ENCODE measurements around the gene MICAL3. TPM values are rescaled to one million over a fixed set of nuclear protein-coding genes. Genes with fewer than 3 reads are reported as not detected.
"Not testable (repeated sequence)": the region's sequence is repeated elsewhere in the genome, so short reads cannot be mapped to it uniquely, and the experiment has no call there.

MICAL3 gene
- total RNA-seq, 2 donors from 2014 or later, result 33.6 to 34.0 TPM

GRCh38 chr22:17767233-17768065 lies 256.9 kb downstream of the MICAL3 start:
- Histone ChIP-seq H3K27ac (no peak overlapping the region), H3K4me3 (no peak overlapping the region), H3K9me3 (no peaks in the 10 kb centered on the region), H3K4me1 (peaks cover under 1% of the 10 kb centered on the region), H3K27me3 (no peaks in the 10 kb centered on the region), H3K36me3 (replicated peaks in 1 of 2; ENCODE audit: insufficient read depth in 1 of 2, low read depth in 2 of 2) (no peaks in the 10 kb centered on the region)
- TF ChIP-seq POLR2A (IDR thresholded peaks at IDR 0.05) (no peak), CTCF (IDR thresholded peaks at IDR 0.05) (no peak)
- DNase-seq, result no peak
- intact Hi-C loops (cut with DNase I), result no loop called here
- ATAC-seq, result no peak
- 81 to 89% methylated on average over 14 of the region's 14 CpGs for WGBS, 2 donors

- H3K27me3 ChIP-seq; intact Hi-C loops (cut with DNase I); H3K36me3 ChIP-seq (replicated peaks in 1 of 2; ENCODE audit: insufficient read depth in 1 of 2, low read depth in 2 of 2); H3K27ac ChIP-seq; H3K9me3 ChIP-seq; H3K4me1 ChIP-seq; H3K4me3 ChIP-seq; ATAC-seq; DNase-seq: not testable (repeated sequence)
- WGBS, 2 donors, result 89 to 97% methylated on average over 4 to 5 of the region's 5 CpGs
Measured at GRCh38 chr22:17764852-17765251, 259.5 kb downstream of the MICAL3 start.

DNA sequence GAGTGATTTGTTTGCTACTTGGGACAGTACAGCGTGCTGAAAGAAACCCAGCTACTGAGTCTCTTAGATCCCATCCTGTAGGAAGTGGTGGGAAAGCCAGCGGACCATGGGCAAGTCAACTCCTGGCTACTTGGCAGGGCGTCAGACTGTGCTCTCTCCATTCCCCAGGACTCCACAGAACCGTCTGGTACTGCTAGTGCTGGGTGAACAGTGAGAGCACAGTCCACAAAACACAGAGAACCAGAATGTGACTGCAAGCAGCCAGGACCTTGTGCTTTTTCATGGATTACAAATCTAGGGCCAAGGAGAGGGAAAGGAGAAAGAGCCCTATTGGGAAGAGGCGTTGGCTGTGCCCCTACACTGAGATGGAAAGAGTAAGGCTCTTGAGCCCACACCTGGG lies 260.3 kb downstream of the MICAL3 start:
- Histone ChIP-seq H3K36me3 (replicated peaks in 1 of 2; ENCODE audit: insufficient read depth in 1 of 2, low read depth in 2 of 2) (no peaks in the 10 kb centered on the region), H3K4me1 (no peaks in the 10 kb centered on the region), H3K9me3 (no peaks in the 10 kb centered on the region), H3K4me3 (no peak overlapping the region), H3K27me3 (no peaks in the 10 kb centered on the region), H3K27ac (no peak overlapping the region)
- DNase-seq, result no peak
- intact Hi-C loops (cut with DNase I), result no loop called here
- TF ChIP-seq POLR2A (IDR thresholded peaks at IDR 0.05) (no peak), CTCF (IDR thresholded peaks at IDR 0.05) (no peak)
- WGBS, 2 donors, result 71 to 84% methylated on average over 5 of the region's 5 CpGs
- no peak for ATAC-seq

DNA sequence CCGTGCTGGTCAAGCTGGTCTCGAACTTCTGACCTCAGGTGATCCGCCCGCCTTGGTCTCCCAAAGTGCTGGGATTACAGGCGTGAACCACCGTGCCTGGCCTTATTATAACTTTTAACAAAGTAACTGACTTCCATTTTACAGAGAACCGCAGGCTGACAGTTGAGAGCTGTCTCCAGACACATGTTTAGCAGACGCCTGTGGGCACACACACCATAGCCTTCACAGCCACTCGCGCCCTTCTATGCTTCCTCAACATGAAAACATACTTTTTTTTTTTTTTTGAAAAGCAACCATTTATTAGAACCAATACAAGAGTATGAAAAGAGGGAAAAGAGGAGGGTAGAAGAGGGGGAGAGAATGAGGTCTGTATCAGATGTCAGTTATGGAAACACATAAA lies 260.9 kb downstream of the MICAL3 start:
- DNase-seq; H3K27me3 ChIP-seq; intact Hi-C loops (cut with DNase I); ATAC-seq; H3K36me3 ChIP-seq (replicated peaks in 1 of 2; ENCODE audit: insufficient read depth in 1 of 2, low read depth in 2 of 2); H3K27ac ChIP-seq; H3K9me3 ChIP-seq; H3K4me3 ChIP-seq; H3K4me1 ChIP-seq: not testable (repeated sequence)
- 82 to 96% methylated on average over 10 of the region's 10 CpGs for WGBS, 2 donors

DNA sequence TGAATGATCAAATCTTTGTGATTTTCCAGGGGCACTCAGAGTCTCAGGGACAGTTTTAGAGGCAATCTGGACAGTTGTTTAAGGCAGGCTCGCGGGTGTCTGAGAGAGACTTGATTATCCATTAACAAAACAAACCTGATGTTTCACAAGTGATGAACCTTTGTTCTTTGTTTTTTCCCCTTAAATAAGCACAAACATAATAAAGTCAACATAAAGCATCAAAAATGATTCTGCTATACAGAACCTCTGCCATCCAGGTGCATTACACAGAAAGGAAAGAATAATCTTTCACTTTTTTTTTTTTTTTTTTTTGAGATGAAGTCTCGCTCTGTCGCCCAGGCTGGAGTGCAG lies 263.2 kb downstream of the MICAL3 start:
- WGBS, 2 donors, result 57 to 67% methylated on average over 2 to 4 of the region's 4 CpGs
- no peaks in the 10 kb centered on the region for H3K9me3 ChIP-seq
- no peaks in the 10 kb centered on the region for H3K4me1 ChIP-seq
- no peaks in the 10 kb centered on the region for H3K27me3 ChIP-seq
- no peak for TF ChIP-seq POLR2A (IDR thresholded peaks at IDR 0.05)
- ATAC-seq (no peak), DNase-seq (no peak)
- no peak overlapping the region for H3K4me3 ChIP-seq
- H3K36me3 ChIP-seq (replicated peaks in 1 of 2; ENCODE audit: insufficient read depth in 1 of 2, low read depth in 2 of 2), result no peaks in the 10 kb centered on the region
- no peak overlapping the region for H3K27ac ChIP-seq
- intact Hi-C loops (cut with DNase I), result no loop called here

DNA sequence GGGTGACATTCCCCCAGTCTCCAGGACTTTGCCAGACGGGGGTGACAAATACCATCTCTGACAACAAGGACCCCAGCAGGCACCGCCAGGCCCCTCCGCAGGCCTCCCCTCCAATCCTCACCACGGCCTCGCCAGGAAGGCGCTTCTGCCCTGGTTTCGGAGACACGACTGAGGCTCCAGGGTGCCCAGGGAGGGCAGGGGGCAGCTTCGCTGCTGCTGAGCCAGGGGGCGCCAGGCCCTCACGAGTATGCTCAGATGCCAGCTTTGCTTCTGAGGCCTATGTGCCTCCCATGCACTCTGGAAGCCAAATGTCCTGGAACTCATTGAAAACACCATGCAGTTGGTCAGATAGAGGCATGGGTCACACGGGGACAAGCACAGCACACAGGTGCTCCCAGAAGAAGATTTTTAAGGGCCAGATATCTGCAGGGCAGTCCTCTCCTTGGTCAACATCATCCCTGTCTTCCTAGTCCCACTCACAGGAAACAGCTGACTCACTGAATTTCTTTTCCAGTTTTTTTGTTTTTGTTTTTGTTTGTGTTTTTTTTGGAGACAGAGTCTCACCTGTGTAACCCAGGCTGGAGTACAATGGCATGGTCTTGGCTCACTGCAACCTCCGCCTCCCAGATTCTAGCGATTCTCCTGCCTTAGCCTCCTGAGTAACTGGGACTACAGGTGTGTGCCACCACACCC lies 270.0 kb downstream of the MICAL3 start:
- Histone ChIP-seq H3K9me3 (no peaks in the 10 kb centered on the region), H3K4me1 (no peaks in the 10 kb centered on the region), H3K36me3 (replicated peaks in 1 of 2; ENCODE audit: insufficient read depth in 1 of 2, low read depth in 2 of 2) (no peaks in the 10 kb centered on the region), H3K27ac (no peak overlapping the region), H3K27me3 (no peaks in the 10 kb centered on the region), H3K4me3 (no peak overlapping the region)
- 88% methylated on average over 7 to 9 of the region's 14 CpGs for WGBS, 2 donors
- DNase-seq (no peak), ATAC-seq (no peak)
- intact Hi-C loops (cut with DNase I), result no loop called here
- TF ChIP-seq POLR2A (IDR thresholded peaks at IDR 0.05) (no peak), CTCF (IDR thresholded peaks at IDR 0.05) (peak in 1 of 7 experiments; percentile 12)
